HEK293 (cell line): ENCODE measurements around the gene TESK1.

Source experiments
- AEBP2 ChIP-seq: fragments of 450-650 bp; formaldehyde crosslinking; IDR thresholded peaks from 2 replicates; pipeline ENCODE4 v1.5.1; 2016; ENCODE audit warnings: missing biosample characterization, missing genetic modification characterization, borderline replicate concordance
- FEZF1 ChIP-seq: fragments of 450-650 bp; formaldehyde crosslinking; IDR thresholded peaks from 2 replicates; pipeline ENCODE4 v1.5.1; 2016; ENCODE audit warnings: missing biosample characterization, missing genetic modification characterization
- KLF7 ChIP-seq: fragments of 450-650 bp; formaldehyde crosslinking; IDR thresholded peaks from 2 replicates; pipeline ENCODE4 v1.5.1; 2016; ENCODE audit warnings: missing biosample characterization, missing genetic modification characterization, borderline replicate concordance
- KLF9 ChIP-seq: fragments of 450-650 bp; formaldehyde crosslinking; IDR thresholded peaks from 2 replicates; pipeline ENCODE4 v1.5.1; 2016; ENCODE audit warnings: missing biosample characterization, missing genetic modification characterization, low read depth
- MEIS1 ChIP-seq: sonication (generic); formaldehyde crosslinking; IDR thresholded peaks from 2 replicates; pipeline ENCODE4 v1.8.1; 2022; ENCODE audit warnings: missing genetic modification reagents, mild to moderate bottlenecking, borderline replicate concordance
- REST ChIP-seq: fragments of 450-650 bp; formaldehyde crosslinking; IDR thresholded peaks from 2 replicates; pipeline ENCODE4 v1.5.1; 2016; ENCODE audit warnings: missing biosample characterization, missing genetic modification characterization
- SP2 ChIP-seq: fragments of 450-650 bp; formaldehyde crosslinking; IDR thresholded peaks from 2 replicates; pipeline ENCODE4 v1.5.1; 2016; ENCODE audit warnings: missing biosample characterization, missing genetic modification characterization
- ZBTB17 ChIP-seq: fragments of 450-650 bp; formaldehyde crosslinking; IDR thresholded peaks from 2 replicates; pipeline ENCODE4 v1.5.1; 2016; ENCODE audit warnings: missing biosample characterization, missing genetic modification characterization
- ZBTB49 ChIP-seq: fragments of 450-650 bp; formaldehyde crosslinking; IDR thresholded peaks from 2 replicates; pipeline ENCODE4 v1.5.1; 2016; ENCODE audit warnings: missing biosample characterization, missing genetic modification characterization, low read depth
- ZBTB8A ChIP-seq: fragments of 450-650 bp; formaldehyde crosslinking; IDR thresholded peaks from 2 replicates; pipeline ENCODE4 v1.5.1; 2016; ENCODE audit warnings: missing biosample characterization, missing genetic modification characterization
- ZEB2 ChIP-seq: fragments of 450-650 bp; formaldehyde crosslinking; IDR thresholded peaks from 2 replicates; pipeline ENCODE4 v1.5.1; 2016; ENCODE audit warnings: missing biosample characterization, missing genetic modification characterization
- ZFP3 ChIP-seq: fragments of 450-650 bp; formaldehyde crosslinking; IDR thresholded peaks from 2 replicates; pipeline ENCODE4 v1.5.1; 2016; ENCODE audit warnings: low read depth, missing biosample characterization, missing genetic modification characterization
- ZFP37 ChIP-seq: fragments of 450-650 bp; formaldehyde crosslinking; IDR thresholded peaks from 2 replicates; pipeline ENCODE4 v1.5.1; 2016; ENCODE audit warnings: missing biosample characterization, missing genetic modification characterization
- ZNF10 ChIP-seq: fragments of 450-650 bp; formaldehyde crosslinking; IDR thresholded peaks from 2 replicates; pipeline ENCODE4 v1.5.1; 2017; ENCODE audit warnings: missing biosample characterization, missing genetic modification characterization
- ZNF146 ChIP-seq: fragments of 450-650 bp; formaldehyde crosslinking; IDR thresholded peaks from 2 replicates; pipeline ENCODE4 v1.5.1; 2016; ENCODE audit warnings: missing biosample characterization, missing genetic modification characterization
- ZNF169 ChIP-seq: fragments of 450-650 bp; formaldehyde crosslinking; IDR thresholded peaks from 2 replicates; pipeline ENCODE4 v1.5.1; 2016; ENCODE audit warnings: missing biosample characterization, missing genetic modification characterization
- ZNF23 ChIP-seq: fragments of 450-650 bp; formaldehyde crosslinking; IDR thresholded peaks from 2 replicates; pipeline ENCODE4 v1.5.1; 2016; ENCODE audit warnings: missing biosample characterization, missing genetic modification characterization, borderline replicate concordance
- ZNF513 ChIP-seq: fragments of 450-650 bp; IDR thresholded peaks from 2 replicates; pipeline ENCODE4 v1.5.1; 2018; ENCODE audit warnings: missing biosample characterization, missing genetic modification characterization
- ZNF518A ChIP-seq: fragments of 450-650 bp; formaldehyde crosslinking; conservative IDR thresholded peaks from 2 replicates; pipeline ENCODE4 v1.5.1; 2016; ENCODE audit warnings: low read depth, missing biosample characterization, missing genetic modification characterization
- ZNF639 ChIP-seq: fragments of 450-650 bp; formaldehyde crosslinking; IDR thresholded peaks from 2 replicates; pipeline ENCODE4 v1.5.1; 2016; ENCODE audit warnings: missing biosample characterization, missing genetic modification characterization
- ZNF677 ChIP-seq: fragments of 450-650 bp; IDR thresholded peaks from 2 replicates; pipeline ENCODE4 v1.5.0; 2018; ENCODE audit warnings: missing biosample characterization, mild to moderate bottlenecking, missing genetic modification characterization, moderate library complexity
- ZNF843 ChIP-seq: fragments of 450-650 bp; formaldehyde crosslinking; IDR thresholded peaks from 2 replicates; pipeline ENCODE4 v1.5.1; 2016; ENCODE audit warnings: missing biosample characterization, missing genetic modification characterization
- ZXDB ChIP-seq: fragments of 450-650 bp; formaldehyde crosslinking; IDR thresholded peaks from 2 replicates; pipeline ENCODE4 v1.5.1; 2016; ENCODE audit warnings: missing biosample characterization, missing genetic modification characterization

The TESK1 gene

GRCh38 chr9:35657546-35658136, 52.6 kb downstream of the TESK1 start, which contains the start of gene RMRP (continued):
- no peak for TF ChIP-seq ZNF518A
- peak; percentile 70; the same call in 1 of the 2 replicates for TF ChIP-seq ZNF843
- peak; percentile 79 for TF ChIP-seq ZBTB17 (tag by site-specific recombination)
- TF ChIP-seq KLF9 (tag by site-specific recombination), result peak; percentile 78
- TF ChIP-seq ZNF169 (tag by site-specific recombination), result no peak
- TF ChIP-seq ZNF23 (tag by site-specific recombination), result no peak
- TF ChIP-seq REST (tag by site-specific recombination), result peak; percentile 62; the same call in 1 of the 2 replicates
- TF ChIP-seq ZNF513 (tag by site-specific recombination), result peak; percentile 22; the same call in 1 of the 2 replicates
- 0 out of 2 replicates have a peak, but pooled peaks have one; percentile 62 for TF ChIP-seq ZNF10 (tag by site-specific recombination)
- TF ChIP-seq ZXDB (tag by site-specific recombination), result peak; percentile 95
- TF ChIP-seq ZFP3, result no peak
- peak; percentile 85 for TF ChIP-seq ZNF639 (tag by site-specific recombination)
- peak; percentile 90; the same call in 1 of the 2 replicates for TF ChIP-seq KLF7 (tag by site-specific recombination)
- TF ChIP-seq SP2 (tag by site-specific recombination), result peak; percentile 40
- TF ChIP-seq ZBTB49 (tag by site-specific recombination), result no peak
- TF ChIP-seq ZNF146 (tag by site-specific recombination), result no peak
- TF ChIP-seq ZNF677 (tag by site-specific recombination), result no peak
- peak; percentile 83 for TF ChIP-seq ZBTB8A (tag by site-specific recombination)
- TF ChIP-seq AEBP2 (tag by site-specific recombination), result no peak
- peak; percentile 91 for TF ChIP-seq ZFP37 (tag by site-specific recombination)
- TF ChIP-seq FEZF1 (tag by site-specific recombination), result no peak; the same call in 1 of the 2 replicates
- TF ChIP-seq ZEB2 (tag by site-specific recombination), result peak; percentile 98
- no peak for TF ChIP-seq MEIS1 (CRISPR knock-in tag)
